Mucosa of descending colon (tissue), 3 donors: ENCODE measurements around the gene LRRC55. TPM values are rescaled to one million over a fixed set of nuclear protein-coding genes. Genes with fewer than 3 reads are reported as not detected.

Experiments used
- ATAC-seq: fragments of 200-7000 bp; cut with Tn5 transposase; one replicate; pipeline ENCODE4 v1.9.1; 2020; ENCODE audit warnings: mild to moderate bottlenecking, moderate library complexity
- DNase-seq, 3 donors: peaks; one replicate each; pipeline ENCODE4 v3.0.0-alpha.2; 2020
- H3K36me3 ChIP-seq: fragments of 200-600 bp; one replicate; pipeline ENCODE4 v1.8.0; 2021; ENCODE audit warnings: low read depth, mild to moderate bottlenecking
- H3K4me1 ChIP-seq: fragments of 200-600 bp; one replicate; pipeline ENCODE4 v1.8.0; 2021; ENCODE audit warnings: low read depth, mild to moderate bottlenecking
- H3K4me3 ChIP-seq: fragments of 200-600 bp; one replicate; pipeline ENCODE4 v1.8.0; 2021; ENCODE audit warnings: mild to moderate bottlenecking
- H3K9me3 ChIP-seq: fragments of 200-600 bp; one replicate; pipeline ENCODE4 v1.8.0; 2021; ENCODE audit warnings: mild to moderate bottlenecking
- CTCF ChIP-seq: fragments of 200-600 bp; IDR thresholded peaks from one replicate; pipeline ENCODE4 v1.8.0; 2022; ENCODE audit warnings: antibody characterized with exemption, mild to moderate bottlenecking
- intact Hi-C, 2 donors: fragments of 100-400 bp; cut with DNase I in 1 of 2; cut with micrococcal nuclease in 1 of 2; formaldehyde crosslinking; loops; one replicate each; pipeline versions ENCODE4 v1.11.0 to v1.11.1; 2022; cut with DNase I, micrococcal nuclease
- total RNA-seq, 3 donors: library from RNA; stranded (reverse); fragmentation: NEBNext Ultra II Directional in 2 of 3; extraction: Animal tissue kit (Norgen Biotek cat#: 25700) in 2 of 3; gene quantifications; one replicate each; pipeline versions ENCODE4 v1.2.1 to v1.2.4, GENCODE V29; 2021 to 2023
- donor health status: DM: no; HTN: no; CAD: no; lungs with moderate emphysema.
- donor health status: DM: no; HTN: no; CAD: no.
- donor health status: DM: no; HTN: yes; CAD: no.

The LRRC55 gene
- total RNA-seq, 3 donors from 2014 or later, result 0.19 to 1.4 TPM; not detected in 1

- Histone ChIP-seq H3K36me3 (no peaks in the 10 kb centered on the region), H3K9me3 (no peaks in the 10 kb centered on the region), H3K4me1 (no peaks in the 10 kb centered on the region), H3K4me3 (no peak overlapping the region)
- intact Hi-C loops, result no loop called here
- no peak for TF ChIP-seq CTCF
- ATAC-seq (peak; percentile 43), DNase-seq (no peak)
Measured at GRCh38 chr11:57180964-57181363, 789 bp upstream of the LRRC55 start.

GRCh38 chr11:57182896-57183295 is 1.1 kb downstream of the LRRC55 start:
- DNase-seq, result no peak
- ATAC-seq, result no peak
- Histone ChIP-seq H3K9me3 (no peaks in the 10 kb centered on the region), H3K4me3 (no peak overlapping the region), H3K36me3 (no peaks in the 10 kb centered on the region), H3K4me1 (no peaks in the 10 kb centered on the region)
- intact Hi-C loops, result no loop called here
- TF ChIP-seq CTCF, result no peak

GRCh38 chr11:57190548-57190947 is 8.8 kb downstream of the LRRC55 start:
- Histone ChIP-seq H3K9me3 (no peaks in the 10 kb centered on the region), H3K4me1 (no peaks in the 10 kb centered on the region), H3K36me3 (no peaks in the 10 kb centered on the region), H3K4me3 (no peak overlapping the region)
- DNase-seq (no peak), ATAC-seq (no peak)
- intact Hi-C loops, result no loop called here
- no peak for TF ChIP-seq CTCF

GRCh38 chr11:57191311-57192219 is 9.8 kb downstream of the LRRC55 start:
- intact Hi-C loops, result no loop called here
- TF ChIP-seq CTCF, result no peak

GRCh38 chr11:57192316-57192715 is 10.6 kb downstream of the LRRC55 start:
- no peaks in the 10 kb centered on the region for H3K4me1 ChIP-seq
- H3K9me3 ChIP-seq, result no peaks in the 10 kb centered on the region
- no peak for DNase-seq
- intact Hi-C loops, result no loop called here
- H3K36me3 ChIP-seq, result no peaks in the 10 kb centered on the region
- no peak for ATAC-seq
- no peak for TF ChIP-seq CTCF
- H3K4me3 ChIP-seq, result no peak overlapping the region

More at GRCh38 chr11:57191311-57192219, 9.8 kb downstream of the LRRC55 start:
- ATAC-seq (no peak), DNase-seq (no peak)
- Histone ChIP-seq H3K9me3 (no peaks in the 10 kb centered on the region), H3K4me1 (no peaks in the 10 kb centered on the region), H3K4me3 (no peak overlapping the region), H3K36me3 (no peaks in the 10 kb centered on the region)
